Glomerular visceral epithelial cell (primary cell): Measurements from ENCODE around the gene IMMP2L.
"Not testable (repeated sequence)": the region's sequence is repeated elsewhere in the genome, so short reads cannot be mapped to it uniquely, and the experiment has no call there.

Experiments used
- DNase-seq: peaks from one replicate; pipeline ENCODE4 v3.0.0-alpha.2; 2016; ENCODE audit errors: extremely low spot score

IMMP2L gene

GRCh38 chr7:110750931-110751605, 811.2 kb downstream of the IMMP2L start:
- DNase-seq, result no peak

GRCh38 chr7:110733221-110733620, 829.1 kb downstream of the IMMP2L start:
- no peak for DNase-seq

- no peak for DNase-seq
Observed at GRCh38 chr7:110724811-110725210, 837.5 kb downstream of the IMMP2L start.

GRCh38 chr7:110721395-110721794, 840.9 kb downstream of the IMMP2L start:
- no peak for DNase-seq

- DNase-seq, result no peak
Observed at GRCh38 chr7:110720626-110721025, 841.7 kb downstream of the IMMP2L start.

- DNase-seq, result no peak
Observed at GRCh38 chr7:110719741-110720140, 842.6 kb downstream of the IMMP2L start.

- no peak for DNase-seq
Observed at GRCh38 chr7:110718503-110719205, 843.6 kb downstream of the IMMP2L start.

- DNase-seq, result no peak
Observed at GRCh38 chr7:110704225-110704624, 858.1 kb downstream of the IMMP2L start.

GRCh38 chr7:110698576-110698975, 863.7 kb downstream of the IMMP2L start:
- no peak for DNase-seq

- no peak for DNase-seq
Observed at GRCh38 chr7:110693344-110693743, 868.9 kb downstream of the IMMP2L start.

- DNase-seq, result no peak
Observed at GRCh38 chr7:110688908-110689307, 873.4 kb downstream of the IMMP2L start.

- DNase-seq, result no peak
Observed at GRCh38 chr7:110685899-110686298, 876.4 kb downstream of the IMMP2L start.

GRCh38 chr7:110681941-110682340, 880.4 kb downstream of the IMMP2L start:
- DNase-seq, result no peak

GRCh38 chr7:110677405-110677804, 884.9 kb downstream of the IMMP2L start:
- no peak for DNase-seq

GRCh38 chr7:110676785-110677184, 885.5 kb downstream of the IMMP2L start:
- no peak for DNase-seq

GRCh38 chr7:110675383-110676103, 886.7 kb downstream of the IMMP2L start:
- DNase-seq, result no peak

GRCh38 chr7:110673148-110673547, 889.1 kb downstream of the IMMP2L start:
- no peak for DNase-seq

GRCh38 chr7:110669410-110669809, 892.9 kb downstream of the IMMP2L start:
- DNase-seq, result no peak

GRCh38 chr7:110664803-110665202, 897.5 kb downstream of the IMMP2L start:
- DNase-seq, result no peak

GRCh38 chr7:110660637-110661036, 901.7 kb downstream of the IMMP2L start:
- DNase-seq, result not testable (repeated sequence)

GRCh38 chr7:110650328-110650727, 912.0 kb downstream of the IMMP2L start:
- DNase-seq, result no peak

- no peak for DNase-seq
Observed at GRCh38 chr7:110647266-110647665, 915.0 kb downstream of the IMMP2L start.

GRCh38 chr7:110646804-110647203, 915.5 kb downstream of the IMMP2L start:
- DNase-seq, result no peak
